HG02623 (cell line): ENCODE results near the gene PLXNA2.

Experiments
- ATAC-seq: cut with Tn5 transposase; IDR thresholded peaks from one replicate; pipeline ENCODE4 v1.9.1; 2021; ENCODE audit warnings: moderate library complexity; ENCODE audit not compliant: unreplicated experiment

Gene PLXNA2

DNA sequence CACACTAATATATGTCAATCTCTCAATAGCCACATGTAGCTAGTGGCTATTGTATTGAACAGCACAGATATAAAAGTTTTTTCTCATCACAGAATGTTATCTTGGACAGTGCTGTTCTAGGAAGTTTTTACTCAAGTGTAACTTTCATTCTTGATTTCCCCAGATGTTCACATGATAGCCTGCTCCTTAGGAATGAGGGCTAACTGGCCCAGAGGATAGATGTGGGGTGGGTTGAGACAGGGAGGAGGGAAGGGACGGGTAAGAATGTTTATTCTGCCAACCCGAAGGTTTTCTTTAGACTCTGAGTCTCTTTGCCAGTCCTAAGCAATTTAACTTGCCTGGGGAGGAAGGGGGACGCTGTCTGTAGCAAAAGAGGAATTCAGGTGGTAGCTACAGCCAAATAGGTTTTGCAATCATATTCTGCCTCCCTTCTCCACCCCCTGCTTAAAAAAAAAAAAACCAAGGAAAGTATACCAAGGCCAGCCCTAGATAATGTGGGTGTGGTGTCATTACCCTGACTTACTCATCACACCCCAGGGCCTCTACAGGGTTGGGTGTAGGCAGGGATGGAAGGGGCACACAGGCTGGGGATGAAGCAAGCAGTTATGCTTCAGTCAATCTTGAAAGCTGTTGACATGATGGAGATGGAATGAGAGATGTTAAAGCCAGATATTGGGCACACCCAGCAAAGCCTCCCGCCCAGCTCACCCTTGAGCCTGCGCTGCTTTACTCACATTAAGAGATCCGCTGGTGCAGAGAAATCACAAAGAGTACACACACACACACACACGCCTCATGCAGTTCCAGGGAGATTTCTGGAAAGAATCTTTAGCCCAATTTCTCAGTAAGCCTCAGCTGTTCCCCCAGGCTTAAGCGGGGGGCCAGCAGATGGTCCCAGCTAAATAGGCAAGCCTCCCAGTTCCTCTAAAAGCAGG lies 59.9 kb downstream of the PLXNA2 start:
- ATAC-seq: no peak

DNA sequence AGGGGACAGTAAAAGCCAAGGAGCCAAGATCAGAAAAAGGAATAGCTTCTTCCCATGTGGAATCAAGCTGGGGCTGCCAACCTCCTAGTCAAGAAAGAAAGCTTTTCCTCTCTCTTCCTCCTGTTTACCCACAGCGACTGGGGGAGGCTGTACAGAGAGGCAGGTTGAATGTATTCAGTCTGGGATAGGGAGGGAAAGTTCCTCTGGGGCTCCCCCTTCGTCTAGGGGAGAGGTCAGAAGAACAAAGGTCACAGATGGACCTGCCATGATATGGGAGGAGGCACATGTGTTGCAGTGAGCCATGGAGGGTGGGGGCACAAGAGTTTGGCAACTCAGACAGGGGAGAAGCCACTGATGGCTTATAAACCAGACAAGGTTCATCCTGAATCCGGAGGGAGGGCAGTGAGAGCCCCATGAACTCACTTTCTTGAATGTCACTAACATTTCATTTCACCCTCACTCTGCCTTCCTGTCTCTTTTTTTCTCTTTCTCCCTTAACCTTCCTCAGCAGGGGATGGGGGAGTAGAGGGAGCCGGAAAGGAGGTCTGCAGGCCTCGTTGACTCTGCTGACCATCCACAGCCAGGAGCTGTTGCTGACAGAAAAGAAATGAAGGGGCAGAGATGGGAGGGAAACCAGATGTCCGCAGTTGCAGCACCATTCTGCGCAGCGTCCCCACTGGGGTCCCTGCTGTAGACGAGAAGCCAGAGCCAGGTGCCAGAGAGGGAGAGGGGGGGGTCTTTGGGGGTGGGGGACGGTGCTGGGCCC lies 61.1 kb downstream of the PLXNA2 start:
- no peak for ATAC-seq

DNA sequence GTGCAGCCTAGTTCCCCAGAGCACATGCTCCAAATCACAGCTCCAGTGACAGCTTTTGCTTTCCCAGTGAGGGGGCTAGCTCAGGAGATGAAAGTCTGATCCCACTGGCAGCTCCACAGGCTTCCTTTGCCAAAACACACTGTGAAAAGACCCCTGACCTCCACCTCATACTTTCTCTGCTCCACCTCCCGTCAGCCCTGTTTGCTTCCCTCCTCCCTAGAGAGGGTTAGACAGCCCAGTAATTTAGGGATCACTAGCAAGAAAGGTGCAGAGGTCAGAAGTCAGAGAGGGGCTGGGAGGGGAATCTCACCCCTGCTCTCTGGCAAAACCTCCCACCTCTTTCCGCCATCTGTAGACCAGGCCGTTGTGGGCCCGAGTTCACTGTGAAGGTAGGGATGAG lies 62.8 kb downstream of the PLXNA2 start:
- no peak for ATAC-seq

DNA sequence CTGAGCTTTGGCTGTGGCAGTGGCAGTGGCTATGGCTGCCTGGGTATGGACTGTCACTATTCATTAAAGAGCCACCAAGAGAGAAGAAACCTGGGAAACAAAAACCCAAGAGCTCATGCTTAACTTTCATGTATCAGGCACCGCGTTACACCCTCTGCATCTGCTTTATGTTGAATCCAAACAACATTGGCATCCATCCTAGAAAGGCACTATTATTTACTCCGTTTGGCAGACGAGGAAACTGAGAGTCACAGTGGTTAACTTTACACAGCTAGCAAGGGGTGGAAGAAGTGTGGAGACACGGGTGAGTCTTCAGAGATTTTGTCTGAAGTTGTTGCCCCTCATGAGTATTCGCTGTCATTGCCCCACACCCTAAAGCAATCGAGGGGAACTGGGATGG lies 63.8 kb downstream of the PLXNA2 start:
- no peak for ATAC-seq

DNA sequence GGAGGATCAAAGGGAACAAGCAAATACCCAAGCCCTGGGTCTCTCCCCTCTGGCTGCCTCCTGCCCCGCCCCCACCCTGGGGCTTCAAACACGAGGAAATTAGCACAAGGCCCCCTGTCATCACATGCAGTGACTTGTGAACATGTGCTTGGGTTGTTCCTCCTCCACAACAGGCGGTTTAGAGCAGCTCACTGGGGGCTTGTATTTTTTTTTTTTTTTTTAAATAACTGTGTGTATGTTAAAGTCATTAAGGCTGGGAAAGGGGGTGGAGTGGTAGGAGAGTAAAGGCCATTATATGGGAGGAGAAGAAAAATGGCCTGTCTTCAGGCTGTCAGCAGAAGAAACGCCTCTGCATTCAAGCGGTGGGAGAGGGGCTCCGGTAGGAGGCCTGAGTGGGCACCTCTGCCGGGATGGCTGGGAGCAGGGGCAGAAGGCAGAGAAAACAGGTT lies 64.2 kb downstream of the PLXNA2 start:
- ATAC-seq: no peak

DNA sequence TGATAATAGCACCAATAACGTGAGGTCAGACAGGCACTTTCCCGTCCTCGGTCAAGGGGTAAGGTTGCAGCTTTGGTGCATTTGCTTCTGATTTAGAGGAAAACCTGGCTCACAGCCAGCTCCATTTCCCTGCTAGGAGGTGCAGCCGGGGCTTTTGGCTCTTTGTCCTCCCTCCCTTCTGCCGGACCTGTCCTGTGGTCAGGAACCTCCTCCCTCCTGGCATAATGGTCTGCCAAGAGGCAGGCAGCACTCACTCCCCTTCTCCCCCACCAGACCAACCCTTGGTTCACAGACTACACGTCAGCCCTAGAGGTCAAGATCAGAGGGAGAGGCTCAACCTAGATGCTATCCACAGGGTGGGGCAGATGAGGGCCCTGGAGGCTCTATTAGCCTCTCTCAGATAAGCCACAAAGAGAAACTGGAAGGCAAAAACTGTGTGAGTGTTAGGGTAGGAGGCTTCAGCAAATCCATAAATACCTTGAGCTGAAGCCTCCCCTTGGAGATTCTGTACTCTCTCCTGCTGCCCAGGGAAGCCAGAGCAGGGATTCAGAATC lies 64.8 kb downstream of the PLXNA2 start:
- ATAC-seq: no peak

DNA sequence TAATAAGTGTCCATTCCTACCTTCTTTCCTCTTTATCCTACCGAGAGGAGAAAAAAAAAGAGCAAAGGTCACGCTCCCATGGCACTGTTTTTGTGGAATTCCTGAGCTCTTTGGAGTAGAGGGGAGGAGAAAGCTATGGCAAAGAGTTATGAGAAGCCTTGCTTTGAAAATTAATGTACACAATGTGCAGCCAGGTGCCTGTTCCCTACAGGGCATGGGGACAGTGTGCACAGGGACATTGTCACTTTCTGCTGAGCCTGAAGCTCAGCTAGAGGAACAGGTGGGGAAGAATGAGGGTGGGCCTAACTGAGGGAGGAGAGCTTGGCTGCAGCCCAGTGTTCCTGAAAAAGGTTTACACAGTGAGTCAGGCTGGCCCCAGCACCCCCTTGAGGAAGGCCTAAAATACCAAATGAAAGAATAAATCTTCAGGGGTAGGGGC lies 66.1 kb downstream of the PLXNA2 start:
- ATAC-seq: no peak

DNA sequence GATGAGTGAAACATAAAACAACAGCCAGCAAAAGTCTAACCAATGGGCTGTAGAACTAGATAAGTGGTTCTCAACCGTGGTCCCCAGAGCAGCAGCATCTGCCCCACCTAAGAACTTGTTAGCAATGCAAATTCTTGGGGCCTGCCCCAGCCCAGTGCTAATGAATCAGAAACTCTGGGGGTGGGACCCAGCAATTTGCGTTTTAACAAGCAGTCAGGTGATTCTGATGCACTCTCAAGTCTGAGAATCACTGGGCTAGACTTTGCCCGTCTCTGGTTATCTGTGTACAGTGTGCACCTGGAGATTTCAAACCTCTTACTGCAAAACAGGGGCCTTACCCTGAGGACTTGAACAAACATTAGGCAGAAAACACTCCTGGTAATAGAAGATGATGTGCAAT lies 66.5 kb downstream of the PLXNA2 start:
- ATAC-seq: no peak

DNA sequence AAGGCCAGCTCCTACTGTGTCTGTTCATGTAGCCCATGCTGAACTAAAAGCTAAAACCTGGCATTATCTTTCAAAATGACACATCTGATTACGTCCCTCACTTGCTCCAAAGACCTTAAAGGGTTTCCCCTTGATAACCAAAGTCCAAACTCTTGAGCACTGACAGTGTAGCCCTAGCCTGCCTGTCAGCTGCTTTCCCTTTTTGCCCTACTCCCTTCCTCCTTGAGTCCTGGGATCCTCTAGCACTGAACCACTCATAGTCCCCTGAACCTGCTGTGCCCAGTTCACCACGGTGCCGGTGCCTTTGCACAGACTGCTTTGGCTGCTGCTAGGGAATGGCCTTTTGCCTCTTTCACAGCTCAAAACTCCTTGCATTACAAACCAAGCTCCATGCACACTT lies 67.5 kb downstream of the PLXNA2 start:
- ATAC-seq: no peak

DNA sequence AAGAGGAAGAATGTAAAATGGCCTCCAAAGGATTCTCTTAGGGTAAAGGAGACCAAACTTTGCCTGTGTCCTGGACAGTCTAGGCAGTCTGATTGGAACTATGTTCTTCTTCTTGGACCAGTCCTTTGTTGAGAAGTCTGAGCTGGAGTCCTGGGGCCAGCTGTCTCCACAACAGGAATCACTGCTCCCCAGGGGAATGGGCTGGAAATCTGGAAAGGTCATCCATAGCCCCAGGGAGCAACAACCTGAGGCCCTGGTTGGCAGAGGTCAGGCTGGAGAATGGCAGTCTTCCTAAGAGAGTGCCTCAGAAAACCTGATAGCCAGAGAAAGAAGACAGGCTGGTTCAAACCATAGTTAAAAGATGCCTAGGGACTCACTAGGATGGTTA lies 68.7 kb downstream of the PLXNA2 start:
- ATAC-seq: no peak

DNA sequence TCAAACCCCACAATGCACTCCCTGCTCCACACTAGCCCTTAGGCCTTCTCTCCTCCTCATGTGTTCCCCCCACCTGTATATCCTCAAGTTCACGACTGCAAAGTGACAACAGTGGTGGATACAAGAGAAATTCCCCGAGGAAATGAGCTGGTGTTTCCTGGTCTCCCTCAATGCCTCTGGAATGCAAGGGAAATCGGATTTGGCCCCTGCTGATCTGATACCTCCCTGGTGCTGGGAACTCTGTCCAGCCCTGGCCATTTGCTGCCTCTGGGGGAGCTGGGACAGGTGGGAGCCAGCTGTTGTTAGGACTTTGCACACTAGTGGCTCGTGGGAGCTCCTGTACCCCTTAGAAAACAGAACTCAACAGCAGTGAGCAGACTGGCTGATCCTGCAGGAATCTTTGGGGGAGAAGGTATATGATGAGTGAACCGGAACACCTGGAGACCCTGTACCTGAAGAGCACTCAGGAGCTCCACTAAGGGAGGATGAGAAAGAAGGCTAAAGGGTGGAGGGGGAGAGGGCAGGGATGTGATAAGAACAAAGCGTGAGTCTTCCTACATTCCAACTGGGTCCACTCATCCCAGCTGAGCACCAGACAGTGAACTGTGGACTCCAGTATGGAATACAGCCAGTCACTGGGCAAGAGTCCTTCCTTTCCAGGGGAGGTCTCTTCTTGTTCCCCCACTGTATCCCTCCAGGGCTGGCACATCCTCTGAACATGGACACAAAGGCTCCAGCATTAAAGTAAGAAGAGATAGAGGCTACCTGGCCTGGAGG lies 69.3 kb downstream of the PLXNA2 start:
- no peak for ATAC-seq

DNA sequence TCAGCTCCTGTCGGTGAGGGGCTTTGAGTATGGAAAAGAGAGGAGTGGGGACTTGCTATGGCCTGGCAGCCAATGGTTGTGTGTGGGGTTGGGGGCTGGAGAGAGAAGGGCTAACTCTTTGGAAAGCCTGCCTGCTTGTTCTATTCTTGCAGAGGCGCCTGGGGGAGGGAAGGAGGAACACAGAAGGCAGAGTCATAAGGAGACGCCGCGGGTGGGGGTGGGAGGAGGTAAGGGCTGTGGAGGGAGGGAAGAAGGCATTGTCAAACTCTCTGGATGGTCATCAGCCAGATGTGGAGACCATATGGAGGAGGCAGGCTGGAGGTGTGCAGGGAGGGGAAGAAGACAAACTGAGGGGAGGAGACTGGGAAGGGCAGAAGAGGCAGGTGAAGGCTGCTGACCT lies 70.0 kb downstream of the PLXNA2 start:
- no peak for ATAC-seq

DNA sequence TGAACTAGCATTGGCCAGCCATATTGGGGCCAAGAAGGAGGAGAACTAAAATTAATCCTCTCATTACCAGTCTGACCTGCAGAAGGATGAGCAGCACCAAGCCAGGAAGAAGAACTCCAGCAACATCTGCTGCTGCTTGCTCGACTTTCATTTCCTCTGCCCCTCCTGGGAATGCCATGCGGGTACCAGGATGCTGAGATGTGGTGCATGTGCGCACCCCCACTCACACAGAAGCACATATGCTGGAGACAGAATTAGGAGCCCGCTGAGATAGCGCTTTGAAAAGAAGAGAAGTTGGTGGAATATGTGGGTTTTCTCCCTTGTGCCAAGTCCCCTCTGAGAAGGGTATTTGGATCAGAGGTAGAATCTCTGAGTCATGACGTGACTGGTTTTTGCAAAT lies 70.4 kb downstream of the PLXNA2 start:
- ATAC-seq: no peak

DNA sequence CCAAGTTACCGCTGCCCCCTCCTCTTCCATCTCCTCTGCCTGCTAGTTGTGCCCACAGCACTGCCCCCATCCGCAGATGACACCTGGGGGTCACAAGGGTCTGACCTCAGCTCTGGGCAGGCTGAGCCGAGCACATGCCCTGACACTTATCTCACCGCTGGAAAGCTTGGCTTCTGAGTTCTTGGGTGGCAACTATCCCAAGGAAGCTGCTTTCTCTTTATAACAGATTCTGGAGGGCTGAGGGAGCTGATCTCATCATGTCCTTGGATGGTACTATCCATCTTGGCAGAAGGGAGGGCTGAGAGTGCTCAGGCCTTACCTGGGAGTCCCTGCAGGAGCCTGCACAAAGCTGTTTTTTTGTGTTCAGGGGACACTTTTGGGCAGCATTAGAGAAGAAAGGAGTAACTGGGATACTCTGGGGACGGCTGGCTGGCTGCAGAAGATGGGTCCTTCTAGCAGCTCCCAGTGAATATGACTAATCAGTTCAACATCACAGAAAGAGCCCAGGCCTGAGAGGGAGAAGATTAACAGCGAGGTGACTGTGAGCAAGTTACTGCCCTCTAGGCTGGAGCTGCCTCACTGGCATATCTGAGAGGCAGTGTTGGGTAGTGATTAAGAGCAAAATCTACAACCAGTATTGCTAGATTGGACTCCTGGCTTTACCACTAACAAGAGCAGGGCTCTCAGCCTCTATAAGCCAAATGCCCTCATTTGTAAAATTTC lies 71.6 kb downstream of the PLXNA2 start:
- no peak for ATAC-seq

DNA sequence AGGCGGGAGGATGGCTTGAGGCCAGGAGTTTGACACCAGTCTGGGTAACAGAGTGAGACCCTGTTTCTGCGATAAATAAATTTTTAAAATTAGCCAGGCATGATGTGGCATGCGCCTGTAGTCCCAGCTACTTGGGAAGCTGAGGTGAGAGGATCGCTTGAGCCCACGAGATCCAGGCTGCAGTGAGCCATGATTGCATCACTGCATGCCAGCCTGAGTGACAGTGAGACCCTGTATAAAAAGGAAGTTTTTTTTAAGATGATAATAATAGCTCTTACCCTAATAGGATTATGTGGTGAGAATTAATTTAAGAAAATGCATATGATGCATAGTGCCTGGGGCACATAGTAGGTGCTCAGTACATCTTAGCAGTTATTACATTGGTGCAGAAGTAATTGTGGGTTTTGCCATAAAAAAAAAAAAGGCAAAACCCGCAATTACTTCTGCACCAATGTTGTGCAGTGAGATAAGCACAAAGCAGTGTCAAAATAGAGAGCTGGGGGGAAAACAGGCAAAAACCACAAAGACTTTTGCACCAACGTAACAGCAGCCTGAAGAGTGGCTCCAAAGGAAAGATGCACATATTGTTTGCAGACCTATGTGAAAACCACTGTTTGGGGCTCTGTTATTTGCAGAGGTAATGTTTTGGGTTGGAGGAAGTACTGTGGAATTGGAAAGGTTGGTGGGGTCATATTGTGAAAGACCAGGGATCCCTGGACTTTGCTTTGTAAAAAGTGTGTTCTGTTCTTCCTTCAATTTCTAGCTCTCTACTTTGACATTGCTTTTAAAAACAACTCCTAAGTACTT lies 72.4 kb downstream of the PLXNA2 start:
- ATAC-seq: no peak

DNA sequence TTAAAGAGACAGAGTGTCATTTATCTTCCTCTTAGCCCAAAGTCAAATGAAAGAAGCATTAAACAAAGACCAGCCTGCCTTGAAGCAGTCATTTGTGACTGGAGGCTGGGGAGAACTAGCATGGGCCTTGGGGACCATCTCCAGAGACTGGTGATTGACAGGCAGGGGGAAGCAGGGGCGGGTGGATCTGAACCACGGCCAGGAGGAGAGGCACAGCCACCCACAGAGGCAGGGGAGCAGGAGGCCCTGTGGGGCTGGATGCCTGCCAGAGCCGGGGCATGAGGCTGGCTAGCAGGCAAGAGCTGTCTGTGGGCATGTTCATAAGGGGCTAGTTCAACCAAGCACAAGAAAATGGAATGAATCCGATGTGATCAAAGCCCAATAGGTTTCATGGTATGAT lies 73.9 kb downstream of the PLXNA2 start:
- ATAC-seq: no peak

DNA sequence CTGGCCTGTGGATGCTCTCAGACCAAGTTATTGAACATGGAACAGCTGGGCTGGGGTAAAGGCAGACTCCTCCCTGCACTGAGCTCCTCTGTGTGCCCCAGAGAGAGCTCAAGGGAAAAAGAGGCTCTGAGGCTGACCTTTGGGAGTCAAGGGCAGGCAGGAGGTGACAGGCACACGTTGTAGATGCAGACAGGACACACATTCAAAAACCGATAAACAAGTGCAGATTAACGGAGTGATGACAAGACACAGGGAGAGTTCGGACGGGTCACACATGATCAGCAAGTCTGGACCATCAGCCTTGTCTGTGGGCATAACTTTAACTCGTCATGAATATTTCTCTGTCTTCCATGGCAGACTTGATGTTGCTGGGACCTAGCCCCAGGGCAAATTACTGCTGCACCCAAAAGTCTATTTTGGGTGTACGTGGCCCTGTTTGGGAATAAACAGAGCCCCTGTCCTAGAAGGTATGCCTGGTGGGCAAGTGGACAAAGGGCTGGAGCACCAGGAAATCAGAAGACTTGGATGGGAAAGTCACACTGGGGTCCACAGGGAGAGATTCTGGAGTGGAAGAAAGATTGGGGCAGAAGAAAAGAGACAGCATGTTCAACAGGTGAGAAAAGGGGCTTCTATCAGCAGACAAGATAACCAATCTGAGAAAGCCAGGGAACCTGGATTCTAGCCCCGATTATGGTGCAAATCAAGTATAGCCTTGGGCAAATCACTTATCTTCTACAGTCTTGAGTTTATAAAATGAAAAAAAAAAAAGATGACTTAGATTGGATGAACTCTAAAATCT lies 74.9 kb downstream of the PLXNA2 start:
- no peak for ATAC-seq

DNA sequence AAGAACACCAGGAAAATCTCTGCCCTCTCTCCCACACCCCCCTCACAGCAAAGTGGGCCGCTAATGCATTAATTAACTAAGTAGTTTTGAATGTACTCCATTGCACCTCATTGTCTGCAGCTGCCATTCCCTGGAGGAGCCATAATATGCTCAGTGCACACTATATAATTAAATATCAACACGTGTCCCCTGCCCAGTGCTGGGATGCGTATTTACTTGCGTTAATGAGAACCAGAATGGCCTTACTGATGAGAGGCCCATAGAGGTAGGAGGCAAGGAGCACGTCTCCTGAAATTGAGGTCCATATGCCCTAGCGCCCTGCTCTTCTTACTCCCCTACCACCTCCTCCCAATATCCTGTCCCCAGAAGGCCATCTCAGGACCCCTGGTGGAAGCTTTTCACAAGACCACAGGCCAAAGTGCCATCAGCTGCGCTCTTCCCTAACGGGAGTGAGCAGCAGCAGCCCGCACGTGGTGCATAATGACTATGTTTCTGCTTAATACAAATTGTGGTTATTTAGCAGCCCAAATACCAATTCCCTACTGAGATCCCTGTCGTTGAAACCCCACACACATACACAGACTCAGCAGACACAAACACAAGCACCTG lies 76.8 kb downstream of the PLXNA2 start:
- no peak for ATAC-seq
